ENCODE results near the gene SHISA2.
"Not testable (repeated sequence)": the region's sequence is repeated elsewhere in the genome, so short reads cannot be mapped to it uniquely, and the experiment has no call there.

DNA sequence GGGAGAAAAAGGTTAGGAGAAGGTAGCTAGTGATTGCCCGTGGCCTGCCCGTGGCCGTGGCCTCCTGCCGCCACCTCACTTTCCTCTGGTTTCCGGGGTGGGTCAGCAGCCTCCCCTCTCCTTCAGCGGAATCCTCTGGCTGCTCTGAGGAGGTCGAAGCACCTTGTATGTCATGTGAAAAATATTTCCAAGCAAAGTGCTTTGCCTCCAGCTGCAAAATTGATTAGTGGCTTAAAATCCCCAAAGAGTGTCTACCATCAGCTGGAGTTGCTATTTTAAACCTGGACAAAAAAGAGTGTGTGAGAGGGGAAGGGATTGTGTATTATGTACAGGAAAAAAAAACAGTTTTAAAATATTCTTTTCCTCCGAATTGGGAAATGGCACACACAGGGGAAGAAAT lies 17.8 kb upstream of the SHISA2 start:
- not testable (repeated sequence) for TF ChIP-seq HMGA2 (CRISPR knock-in tag; IDR thresholded peaks at IDR 0.05)
- TF ChIP-seq, protein P1, sequence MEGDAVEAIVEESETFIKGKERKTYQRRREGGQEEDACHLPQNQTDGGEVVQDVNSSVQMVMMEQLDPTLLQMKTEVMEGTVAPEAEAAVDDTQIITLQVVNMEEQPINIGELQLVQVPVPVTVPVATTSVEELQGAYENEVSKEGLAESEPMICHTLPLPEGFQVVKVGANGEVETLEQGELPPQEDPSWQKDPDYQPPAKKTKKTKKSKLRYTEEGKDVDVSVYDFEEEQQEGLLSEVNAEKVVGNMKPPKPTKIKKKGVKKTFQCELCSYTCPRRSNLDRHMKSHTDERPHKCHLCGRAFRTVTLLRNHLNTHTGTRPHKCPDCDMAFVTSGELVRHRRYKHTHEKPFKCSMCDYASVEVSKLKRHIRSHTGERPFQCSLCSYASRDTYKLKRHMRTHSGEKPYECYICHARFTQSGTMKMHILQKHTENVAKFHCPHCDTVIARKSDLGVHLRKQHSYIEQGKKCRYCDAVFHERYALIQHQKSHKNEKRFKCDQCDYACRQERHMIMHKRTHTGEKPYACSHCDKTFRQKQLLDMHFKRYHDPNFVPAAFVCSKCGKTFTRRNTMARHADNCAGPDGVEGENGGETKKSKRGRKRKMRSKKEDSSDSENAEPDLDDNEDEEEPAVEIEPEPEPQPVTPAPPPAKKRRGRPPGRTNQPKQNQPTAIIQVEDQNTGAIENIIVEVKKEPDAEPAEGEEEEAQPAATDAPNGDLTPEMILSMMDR (IDR thresholded peaks at IDR 0.05): not testable (repeated sequence)

All from WTC11 (cell line).